Fibroblast of peridontal ligament (primary cell): ENCODE measurements around the gene OSBPL3.

Experiments used
- DNase-seq: peaks from one replicate; pipeline ENCODE4 v3.0.0-alpha.2; 2010; ENCODE audit errors: extremely low read depth

The OSBPL3 gene

DNA sequence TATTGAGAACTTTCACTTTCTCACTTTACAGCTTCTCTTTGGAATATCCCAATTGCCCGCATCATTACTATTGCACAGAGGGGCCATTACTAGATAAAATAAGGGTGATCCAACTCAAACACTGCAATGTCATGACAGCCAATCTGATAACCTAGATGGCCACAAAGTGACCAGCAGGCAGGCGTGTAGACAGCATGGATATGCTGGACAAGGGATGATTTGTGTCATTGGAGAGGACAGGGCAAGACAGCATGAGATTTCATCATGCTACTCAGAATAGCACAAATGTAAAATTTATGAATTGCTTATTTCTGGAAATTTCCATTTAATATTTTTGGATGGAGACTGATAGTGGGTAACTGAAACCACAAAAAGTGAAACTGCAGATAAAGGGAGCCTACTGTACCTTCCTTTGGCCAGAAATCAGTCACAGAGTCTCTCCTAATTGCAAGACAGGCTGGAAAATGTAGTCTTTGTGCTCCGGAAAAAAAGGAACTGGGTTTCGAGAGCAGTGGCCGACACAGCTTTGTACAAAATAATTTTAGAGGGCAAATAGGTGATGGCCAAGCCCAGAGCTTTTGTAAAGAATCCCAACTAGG, 216.6 kb downstream of the OSBPL3 start:
- DNase-seq, result no peak

DNA sequence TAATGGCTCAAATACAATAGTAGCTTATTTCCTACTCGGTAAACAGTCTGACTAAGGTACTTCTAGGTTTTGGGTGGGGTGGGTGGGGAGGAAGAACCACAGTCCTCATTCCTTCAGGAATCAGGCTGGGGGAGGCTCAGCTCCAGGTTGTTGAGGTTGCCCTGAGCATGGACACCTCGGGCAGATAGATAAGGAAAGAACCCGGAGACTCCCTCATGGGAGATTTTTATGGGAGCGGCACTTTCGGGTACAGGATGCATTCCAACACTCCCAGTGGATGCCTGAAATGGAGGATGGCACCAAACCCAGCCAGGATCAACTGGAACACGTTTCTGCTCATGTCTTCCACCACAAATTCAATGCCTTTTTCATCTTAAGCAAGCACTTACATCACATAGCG, 217.2 kb downstream of the OSBPL3 start:
- no peak for DNase-seq

DNA sequence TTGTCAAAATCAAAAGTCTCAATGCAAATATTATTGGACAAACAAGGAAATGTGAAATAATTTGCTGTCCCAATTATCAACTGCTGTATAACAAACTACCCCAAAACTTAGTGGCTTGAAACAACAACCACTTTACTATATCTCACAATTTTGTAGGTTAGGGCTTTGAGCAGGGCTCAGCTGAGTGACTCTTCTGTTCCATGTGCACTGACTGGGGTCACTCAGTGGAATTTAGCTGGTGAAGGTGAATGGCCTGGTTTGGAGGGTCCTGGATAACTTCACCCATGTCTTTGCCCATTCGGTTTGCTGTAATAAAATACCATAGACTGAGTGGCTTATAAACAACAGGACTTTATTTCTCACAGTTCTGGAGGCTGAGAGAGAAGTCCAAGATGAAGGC, 219.0 kb downstream of the OSBPL3 start:
- no peak for DNase-seq

- peak; percentile 62 for DNase-seq
Measured at GRCh38 chr7:24757353-24758275, 222.4 kb downstream of the OSBPL3 start, which contains the start of gene GSDME. GSDME (minus strand) TSS chr7:24757464; CDS start chr7:24749774, 7,690 bp downstream.

DNA sequence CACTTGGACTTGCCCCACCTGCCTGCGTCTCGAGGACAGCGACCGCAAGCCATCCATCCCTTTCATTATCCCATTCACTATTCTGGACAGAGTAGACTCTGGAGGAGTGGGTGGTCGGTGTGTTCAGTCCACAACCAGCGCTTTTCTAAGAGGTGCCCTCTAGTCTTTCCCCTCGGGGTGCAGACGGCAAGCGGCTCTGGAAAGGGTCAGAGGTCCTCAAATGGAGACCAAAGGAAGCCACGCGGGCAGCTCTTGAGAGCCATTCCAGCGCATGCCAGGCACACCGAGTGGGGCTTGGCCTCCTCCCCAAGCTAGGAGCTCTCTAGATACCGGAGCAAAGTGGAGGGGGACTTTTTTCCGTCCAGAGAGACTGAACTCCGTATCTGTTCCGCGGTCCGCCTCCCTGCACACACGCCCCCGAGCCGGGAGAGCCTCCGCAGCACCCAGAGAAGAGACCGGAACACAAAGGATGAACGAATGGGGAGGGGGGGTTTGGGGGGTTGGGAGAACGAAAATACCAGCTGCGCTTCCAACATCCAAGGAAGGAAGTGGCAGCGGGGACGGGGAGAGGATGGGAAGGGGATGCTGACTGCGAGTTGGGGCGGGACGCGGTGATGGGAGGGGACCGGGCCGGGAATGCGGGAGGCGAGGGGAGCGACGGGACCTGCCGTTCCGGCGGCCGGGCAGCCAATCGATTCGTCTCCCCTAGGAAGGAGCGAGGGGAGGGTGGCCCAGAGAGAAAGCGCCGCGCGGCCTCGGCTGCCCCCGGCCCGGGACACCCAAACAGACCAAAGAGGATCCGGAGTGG, 223.2 kb downstream of the OSBPL3 start:
- DNase-seq, result peak; percentile 40

- no peak for DNase-seq
Measured at GRCh38 chr7:24755541-24756407, 224.2 kb downstream of the OSBPL3 start.

DNA sequence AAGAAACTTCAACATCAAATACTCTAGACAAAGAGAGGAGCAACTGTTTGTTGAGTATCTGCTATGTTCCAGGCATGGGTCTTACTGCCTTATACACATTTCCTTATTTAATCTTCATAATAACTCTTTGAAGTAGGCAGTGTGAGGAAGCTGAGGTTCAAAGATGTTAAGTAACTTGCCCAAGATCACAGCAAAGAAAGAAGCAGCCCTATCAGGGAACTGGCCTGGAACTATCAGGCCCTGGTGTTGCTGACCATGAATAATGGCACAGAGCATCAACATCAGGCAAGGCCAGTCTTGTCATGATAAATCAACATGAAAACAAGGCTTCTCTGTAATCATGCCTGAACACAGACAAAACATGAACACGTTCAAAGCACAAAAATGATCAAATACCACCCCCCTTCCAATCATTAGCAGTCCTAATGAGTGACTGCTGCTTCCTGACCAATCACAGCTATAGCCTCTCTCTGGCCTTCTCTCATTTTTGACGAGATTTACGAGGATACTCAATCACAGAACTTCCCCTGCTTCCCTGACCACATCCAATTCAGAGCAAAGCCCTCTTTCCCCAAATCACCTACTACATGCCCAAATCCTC, 225.0 kb downstream of the OSBPL3 start:
- no peak for DNase-seq

DNA sequence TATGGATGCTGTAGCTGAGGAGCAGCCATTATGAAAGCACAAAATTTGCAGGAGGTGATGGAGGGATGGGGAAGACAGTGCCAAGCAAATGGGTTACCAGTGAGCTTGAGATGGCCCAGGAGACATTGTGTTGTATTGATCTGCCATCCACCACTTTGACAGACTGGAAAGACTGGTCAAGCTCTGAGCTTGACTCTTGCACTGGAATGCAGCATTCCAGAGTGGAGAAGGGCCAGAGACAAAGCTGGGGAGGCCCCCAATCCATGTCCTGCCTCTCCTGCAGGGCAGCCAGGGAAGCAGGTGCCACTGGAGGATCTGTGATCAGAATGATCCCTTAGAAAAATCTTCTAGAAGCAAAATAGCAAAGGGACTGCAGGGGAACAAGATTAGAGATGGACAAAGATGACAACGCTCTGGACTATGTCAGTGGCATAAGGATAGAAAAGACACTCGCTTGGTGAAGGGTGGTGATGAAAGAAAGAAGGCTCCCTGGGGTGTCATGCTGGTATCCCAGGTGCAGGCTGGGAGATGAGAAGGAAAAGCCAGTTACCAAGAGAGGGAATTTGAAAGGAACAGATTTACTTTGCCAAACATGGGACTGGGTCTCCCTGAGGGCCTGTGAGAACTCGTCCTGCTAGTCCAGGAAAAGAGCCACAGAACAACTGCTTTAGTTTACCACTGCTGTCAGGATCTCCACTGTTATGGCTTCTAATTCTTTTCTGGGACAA, 227.7 kb downstream of the OSBPL3 start:
- DNase-seq, result no peak

DNA sequence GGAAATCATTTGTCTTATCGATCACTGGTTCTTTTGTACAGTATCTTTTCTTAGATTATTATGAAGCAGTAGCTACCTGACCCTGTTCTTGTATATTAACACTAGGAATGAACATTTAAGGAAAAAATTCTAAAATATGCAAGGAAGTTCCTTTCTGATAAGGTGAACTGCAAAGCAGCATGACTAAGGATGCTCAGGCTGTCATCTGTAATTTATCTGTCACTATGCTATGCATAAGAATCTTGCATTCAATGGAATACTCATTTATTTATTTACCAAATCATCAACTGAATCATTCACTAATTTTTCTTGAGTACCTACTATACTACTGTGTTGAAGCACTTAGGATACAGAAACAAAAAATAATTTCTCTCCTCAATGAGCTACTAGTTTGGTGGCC, 228.5 kb downstream of the OSBPL3 start:
- no peak for DNase-seq

GRCh38 chr7:24750441-24751055, 229.4 kb downstream of the OSBPL3 start:
- no peak for DNase-seq

DNA sequence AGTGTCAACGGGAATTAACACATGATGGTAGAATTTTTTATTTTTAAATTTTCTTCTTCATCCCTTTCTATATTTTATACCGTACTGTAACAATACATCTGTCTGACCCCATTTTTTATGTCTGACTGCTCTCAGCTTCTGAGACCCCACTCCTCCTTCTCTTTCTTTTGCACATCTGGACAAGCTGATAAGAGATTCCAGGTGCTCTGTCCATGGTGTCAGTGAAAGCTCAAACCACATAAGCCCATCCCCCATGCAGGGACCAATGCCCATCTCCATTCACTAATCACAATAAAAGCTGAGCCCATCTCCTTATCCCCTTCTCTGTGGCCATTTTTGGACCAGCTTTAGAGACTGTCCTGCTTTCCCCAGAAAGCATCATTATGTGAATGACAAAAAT, 231.5 kb downstream of the OSBPL3 start:
- DNase-seq, result no peak
